GM18502 (cell line): ENCODE measurements around the gene ZDHHC11B.
"Not testable (repeated sequence)": the region's sequence is repeated elsewhere in the genome, so short reads cannot be mapped to it uniquely, and the experiment has no call there.

Source experiments
- ATAC-seq: cut with Tn5 transposase; IDR thresholded peaks from one replicate; pipeline ENCODE4 v1.9.1; 2021; ENCODE audit warnings: mild to moderate bottlenecking; ENCODE audit not compliant: unreplicated experiment, poor library complexity

The ZDHHC11B gene

DNA sequence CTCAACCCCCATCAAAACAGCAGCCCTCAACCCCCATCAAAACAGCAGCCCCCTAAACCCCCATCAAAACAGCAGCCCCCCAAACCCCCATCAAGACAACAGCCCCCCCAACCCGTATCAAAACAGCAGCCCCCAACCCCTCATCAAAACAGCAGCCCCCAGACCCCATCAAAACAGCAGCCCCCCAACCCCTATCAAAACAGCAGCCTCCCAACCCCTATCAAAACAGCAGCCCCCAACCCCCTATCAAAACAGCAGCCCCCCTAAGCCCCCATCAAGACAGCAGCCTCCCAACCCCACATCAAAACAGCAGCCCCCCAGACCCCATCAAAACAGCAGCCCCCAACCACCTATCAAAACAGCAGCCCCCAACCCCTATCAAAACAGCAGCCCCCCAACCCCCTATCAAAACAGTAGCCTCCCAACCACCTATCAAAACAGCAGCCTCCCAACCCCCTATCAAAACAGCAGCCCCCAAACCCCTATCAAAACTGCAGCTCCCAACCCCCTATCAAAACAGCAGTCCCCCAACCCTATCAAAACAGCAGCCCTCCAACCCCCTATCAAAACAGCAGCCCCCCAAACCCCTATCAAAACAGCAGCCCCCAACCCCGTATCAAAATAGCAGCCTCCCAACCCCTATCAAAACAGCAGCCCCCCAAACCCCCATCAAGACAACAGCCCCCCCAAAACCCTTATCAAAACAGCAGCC lies 92.6 kb downstream of the ZDHHC11B start:
- no peak for ATAC-seq

DNA sequence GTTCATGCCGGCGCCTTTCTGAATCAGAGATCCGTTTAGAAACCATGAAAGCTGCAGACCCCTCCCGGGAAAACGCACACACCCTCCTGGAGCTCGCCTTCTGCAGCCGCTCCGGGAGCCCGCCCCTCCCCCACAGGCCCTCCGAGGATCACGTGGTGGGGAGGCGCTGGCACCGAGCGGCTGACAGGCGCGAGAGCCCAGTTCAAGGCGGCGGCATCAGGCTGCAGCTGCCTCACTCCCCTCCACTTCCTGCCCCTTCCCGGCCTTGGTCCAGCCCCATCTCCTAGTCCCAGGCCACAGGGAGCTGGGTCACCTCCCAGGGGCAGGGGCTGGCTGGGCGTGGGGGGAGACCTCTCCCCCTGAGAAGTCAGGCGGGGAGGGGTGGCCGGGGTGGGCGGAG lies 93.5 kb downstream of the ZDHHC11B start:
- not testable (repeated sequence) for ATAC-seq

DNA sequence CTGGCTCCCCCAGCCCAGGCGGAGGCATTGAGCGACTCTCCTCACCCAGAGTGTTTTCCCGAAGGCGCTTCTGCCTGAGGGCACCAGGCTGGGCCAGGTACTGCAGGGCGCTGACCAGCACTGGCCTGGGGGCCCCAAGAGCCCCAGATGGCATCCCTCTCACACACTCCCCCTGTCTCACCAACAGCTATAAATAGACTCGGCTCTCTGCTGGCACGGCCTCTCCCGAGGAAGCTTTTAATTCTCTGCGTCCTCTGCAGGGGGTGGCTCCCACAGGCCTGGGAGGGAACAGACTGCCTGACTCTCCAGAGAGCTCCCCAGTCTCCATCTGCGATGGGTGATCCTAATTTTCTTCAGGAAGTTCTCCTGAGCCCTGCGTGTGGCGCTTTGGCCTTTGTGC lies 94.2 kb downstream of the ZDHHC11B start:
- not testable (repeated sequence) for ATAC-seq

DNA sequence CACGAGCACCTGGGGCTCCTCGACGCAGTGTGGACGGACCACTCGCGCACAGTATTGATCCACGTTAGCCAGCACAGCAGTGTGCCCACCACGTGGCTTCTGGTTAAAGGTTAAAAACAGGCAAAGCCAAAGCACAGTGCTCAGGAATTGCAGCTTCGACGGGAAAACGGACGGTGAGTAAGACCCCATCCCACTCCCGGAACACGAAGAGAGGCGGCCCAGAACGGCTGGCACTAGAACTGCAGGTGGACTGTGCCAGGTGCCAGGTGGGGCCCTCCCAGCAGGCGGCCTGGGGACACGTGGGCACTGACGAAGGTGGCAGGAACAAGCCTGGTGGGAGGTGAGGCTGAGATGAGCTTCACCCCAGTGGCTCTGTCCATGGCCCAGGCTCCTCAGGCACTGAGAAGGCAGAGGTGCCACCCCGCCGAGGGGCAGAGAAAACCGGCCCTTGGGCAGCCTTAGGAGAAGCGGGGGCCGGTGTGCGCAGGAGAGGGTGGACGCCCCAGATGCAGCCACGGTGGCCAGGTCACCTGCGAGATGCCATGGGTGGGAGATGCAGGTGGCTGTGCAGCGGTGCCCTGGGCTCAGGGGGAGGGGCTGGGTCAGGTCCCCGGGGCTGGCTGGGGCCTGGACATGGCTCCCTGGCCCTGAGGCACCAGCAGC lies 96.0 kb downstream of the ZDHHC11B start:
- ATAC-seq = not testable (repeated sequence)

DNA sequence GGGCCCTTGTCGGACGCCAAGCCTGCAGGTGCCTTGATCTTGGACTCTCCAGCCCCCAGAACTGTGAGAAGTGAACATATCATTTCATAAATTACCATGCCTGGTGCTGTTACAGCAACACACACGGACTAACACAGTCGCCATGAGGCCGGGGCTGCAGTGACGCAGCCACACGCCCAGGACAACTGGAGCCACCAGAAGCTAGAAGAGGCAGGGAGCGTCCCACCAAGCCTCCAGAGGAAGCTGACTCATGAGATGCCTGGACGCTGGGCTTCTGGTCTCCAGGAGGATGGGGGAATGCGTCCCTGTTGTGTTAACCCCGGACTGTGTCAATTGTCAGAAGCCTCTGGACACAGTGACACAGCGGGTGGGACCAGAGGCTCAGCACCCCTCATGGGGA lies 97.6 kb downstream of the ZDHHC11B start:
- not testable (repeated sequence) for ATAC-seq

DNA sequence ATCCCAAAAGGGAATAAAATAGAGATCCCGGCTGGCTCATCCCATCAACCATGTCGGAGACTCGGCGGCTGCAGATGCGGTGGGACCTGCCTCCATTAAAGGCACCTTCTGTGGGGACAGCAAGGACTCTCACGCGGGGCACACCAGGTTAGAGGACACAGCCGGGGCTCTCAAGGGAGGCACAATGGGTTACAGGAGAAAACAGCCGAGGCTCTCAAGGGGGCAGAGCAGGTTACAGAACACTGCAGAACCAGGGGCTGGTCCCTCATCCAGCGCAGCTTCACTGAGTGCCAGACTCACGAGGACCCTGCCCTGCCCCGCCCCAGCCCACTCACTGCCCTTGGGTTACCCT lies 98.4 kb downstream of the ZDHHC11B start:
- not testable (repeated sequence) for ATAC-seq

DNA sequence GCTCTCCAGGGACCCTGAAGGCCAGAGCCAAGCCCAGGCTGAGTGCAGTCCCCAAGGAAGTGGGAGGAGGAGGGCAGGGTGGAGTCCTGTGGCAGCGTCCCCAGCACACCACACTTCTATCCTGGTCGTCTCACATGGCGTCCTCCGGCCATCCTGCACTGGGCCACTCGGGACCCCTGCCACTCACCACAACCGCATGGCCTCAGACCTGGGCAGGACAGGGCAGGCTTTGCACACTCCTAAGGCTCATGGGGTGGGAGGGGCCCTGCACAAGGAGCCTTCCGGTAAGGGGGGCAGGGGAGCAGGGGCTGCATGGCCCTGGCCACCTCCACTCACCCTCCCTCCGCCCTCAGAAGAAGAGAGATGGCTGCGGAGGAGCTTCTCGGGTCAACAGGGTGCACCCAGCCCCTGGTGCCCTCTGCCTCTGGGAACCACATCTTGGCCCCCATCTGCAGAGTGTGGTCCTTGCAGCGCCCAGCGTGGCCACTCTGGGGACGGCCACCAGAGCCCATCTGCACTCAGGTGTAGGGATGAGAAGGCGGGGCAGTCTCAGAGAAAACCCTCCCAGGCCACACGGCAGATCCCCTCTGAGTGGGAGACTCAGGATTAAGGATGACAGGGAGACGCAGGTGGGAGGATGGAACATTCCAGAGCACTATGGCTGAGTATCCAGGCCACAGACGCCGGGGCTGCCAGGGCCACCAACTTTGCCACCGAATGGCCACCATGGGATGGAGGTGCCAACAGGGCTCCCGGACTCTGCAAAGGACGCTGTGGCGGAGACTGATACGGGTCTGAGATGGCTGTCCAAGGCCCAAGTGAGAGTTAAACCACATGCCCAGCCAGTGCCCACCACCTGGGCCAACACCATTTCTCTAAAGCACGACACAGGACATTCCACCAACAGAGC lies 99.0 kb downstream of the ZDHHC11B start:
- ATAC-seq = no peak

DNA sequence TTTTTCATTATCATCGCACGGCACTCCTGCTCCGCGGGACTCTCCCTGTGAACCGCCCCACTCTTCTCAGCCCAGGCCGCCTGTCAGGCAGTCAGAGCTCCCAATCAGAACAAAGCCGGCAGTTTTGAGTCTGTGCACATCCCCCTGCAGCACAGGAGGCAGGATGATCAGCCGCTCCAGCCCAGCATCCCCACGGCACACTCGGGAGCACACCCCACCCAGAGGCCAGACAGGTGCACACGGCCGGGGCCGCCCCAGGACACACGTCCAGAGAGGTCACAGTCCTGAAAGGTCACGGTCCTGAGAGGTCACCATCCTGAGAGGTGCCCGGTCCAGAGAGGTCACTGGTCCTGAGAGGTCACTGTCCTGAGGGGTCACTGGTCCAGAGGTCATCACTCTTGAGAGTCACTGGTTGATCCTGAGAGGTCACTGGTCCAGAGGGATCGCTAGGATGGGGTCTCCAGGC lies 99.7 kb downstream of the ZDHHC11B start:
- ATAC-seq = no peak

DNA sequence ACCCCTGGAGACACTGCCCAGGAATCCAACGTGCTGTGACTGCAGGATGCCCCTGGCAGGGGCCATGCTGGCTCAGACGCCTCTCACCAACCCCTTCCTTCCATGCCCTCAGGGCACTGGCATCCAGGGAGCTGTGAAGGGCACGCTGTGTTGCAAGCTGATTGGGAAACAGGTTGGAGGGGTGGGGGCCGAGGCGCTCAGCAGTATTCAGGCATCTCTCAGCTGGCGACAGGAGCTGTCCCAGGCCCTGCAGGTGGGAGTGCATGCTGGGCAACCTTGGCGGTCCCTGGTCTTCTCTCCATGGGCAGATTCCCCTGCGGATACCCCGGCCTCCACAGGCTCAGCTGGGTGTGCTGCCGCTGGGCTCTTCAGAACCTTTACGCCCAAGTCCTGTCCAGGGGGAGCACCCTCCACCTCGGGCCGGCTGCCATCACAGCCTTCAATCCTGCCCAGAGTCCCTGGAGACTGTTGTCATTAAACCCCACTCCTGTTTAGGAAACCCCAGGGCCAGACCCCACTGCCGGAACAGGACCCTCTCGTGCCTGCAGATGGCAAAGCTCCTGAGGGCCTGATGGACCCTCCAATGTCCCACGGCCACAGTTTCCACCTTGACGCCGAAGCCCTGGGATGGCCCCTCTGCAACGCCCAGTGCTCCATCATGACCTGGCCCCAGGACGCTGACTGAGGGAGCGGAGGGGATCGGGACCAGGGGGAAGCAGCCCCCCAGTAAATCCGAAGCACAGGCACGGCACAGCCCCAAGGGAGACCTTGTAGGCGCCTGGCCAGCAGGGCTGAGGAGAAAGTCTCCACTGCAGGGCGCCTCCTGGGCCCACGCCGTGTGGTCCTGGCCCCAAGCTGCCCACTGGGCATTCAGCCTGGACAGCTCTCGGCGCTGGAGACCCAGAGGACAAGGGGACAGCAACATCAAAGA lies 100.7 kb downstream of the ZDHHC11B start:
- no peak for ATAC-seq

DNA sequence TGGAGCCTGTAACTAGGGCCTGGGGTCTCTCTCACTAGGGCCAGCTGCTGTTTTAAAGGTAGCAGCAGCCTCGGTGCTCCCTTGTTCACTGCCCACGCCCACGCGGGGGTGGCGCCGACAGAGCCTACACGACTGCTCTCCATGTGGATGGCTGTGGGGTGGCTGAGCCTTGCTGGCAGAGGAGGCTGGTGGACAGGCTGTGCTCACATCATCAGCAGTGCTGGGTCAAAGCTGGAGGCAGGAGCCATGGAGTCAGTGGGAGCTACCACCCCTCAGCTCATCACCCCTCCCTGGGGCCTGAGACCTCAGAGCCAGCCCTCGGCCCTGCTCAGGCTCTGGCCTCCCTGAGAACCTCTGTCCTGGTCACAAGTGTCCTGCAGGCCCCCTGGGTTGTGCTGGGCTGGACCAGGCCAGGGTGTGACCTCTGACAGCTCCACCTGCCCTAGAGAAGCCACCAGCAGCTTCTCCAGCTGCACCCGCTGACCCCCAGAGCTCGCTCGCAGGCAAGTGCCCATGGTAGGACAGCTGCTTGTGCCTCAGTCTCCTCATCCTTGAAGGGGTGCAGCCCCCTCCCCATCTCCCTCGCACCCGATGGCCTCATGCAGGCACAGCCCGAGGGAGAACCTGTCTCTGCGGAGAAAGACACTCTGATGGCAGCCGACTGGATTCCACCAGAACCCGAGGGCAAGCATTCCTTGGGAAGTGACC lies 101.7 kb downstream of the ZDHHC11B start:
- not testable (repeated sequence) for ATAC-seq

DNA sequence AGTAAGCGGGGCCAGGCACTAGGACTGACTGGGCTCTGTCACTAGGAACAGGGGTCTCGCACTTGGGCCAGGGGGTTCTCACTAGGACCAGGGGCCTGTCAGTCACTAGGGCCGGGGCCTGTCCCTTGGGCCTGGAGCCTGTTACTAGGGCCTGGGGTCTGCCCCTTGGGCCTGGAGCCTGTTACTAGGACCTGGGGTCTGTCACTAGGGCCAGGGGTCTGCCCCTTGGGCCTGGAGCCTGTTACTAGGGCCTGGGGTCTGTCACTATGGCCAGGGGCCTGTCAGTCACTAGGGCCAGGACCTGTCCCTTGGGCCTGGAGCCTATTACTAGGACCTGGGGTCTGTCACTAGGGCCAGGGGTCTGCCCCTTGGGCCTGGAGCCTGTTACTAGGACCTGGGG lies 102.3 kb downstream of the ZDHHC11B start:
- ATAC-seq = not testable (repeated sequence)

DNA sequence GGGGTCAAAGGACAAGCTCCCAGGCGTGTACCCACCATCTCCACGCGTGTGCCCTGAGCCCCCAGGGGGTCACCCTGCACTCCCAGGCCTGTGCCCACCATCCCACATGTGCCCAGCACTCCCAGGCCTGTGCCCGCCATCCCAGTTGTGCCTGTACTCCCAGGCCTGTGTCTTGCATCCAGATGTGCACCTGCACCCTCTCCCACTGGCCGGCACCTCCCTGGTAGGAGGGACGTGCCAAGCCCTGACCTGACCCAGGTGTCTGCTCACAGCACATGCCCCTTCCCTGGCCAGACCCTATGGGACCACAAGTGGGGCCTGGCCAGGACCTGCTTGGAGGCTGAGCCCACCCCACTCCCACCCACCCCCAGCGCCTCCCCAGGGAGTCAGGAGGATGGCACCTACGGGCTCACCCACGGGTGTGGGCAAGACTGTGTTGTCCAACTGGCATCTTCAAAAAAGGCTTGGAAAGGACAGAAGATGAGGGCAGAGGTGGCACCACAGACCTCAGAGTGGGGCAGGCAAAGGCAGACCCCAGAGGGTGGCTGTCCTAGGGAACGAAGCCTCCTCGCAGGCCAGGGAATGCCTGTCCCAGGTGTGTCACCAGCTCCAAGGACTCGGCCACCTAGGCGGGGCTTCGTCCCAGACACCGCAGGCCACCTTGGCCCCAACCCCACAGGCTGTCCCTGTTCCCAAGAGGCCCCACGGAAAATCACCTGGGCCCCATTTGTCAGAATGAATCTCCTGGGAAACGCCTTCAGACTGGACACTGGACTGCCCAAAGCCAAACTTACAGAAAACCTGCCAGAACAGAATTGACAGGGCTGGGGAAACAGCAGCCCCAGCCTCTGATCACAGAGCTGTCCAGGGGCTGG lies 103.0 kb downstream of the ZDHHC11B start:
- ATAC-seq = not testable (repeated sequence)

DNA sequence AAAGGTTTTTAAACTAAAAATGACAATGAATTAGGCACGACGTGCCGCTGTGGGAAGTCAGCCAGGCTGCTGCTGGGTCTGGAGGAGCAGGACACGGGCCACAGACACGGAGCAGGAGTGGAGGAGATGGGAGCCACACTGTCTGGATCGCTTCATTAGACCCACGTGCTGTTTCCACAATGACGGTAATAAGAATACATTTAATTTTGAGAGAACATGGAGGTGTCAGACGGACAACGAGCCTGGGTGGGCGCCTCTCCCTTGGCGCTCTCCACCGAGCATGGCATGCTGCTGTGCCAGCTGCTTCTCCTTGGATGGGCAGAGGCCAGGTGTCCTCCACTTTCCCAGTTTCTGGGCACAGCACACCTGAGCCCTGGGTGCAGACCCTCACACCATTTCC lies 103.7 kb downstream of the ZDHHC11B start:
- not testable (repeated sequence) for ATAC-seq

DNA sequence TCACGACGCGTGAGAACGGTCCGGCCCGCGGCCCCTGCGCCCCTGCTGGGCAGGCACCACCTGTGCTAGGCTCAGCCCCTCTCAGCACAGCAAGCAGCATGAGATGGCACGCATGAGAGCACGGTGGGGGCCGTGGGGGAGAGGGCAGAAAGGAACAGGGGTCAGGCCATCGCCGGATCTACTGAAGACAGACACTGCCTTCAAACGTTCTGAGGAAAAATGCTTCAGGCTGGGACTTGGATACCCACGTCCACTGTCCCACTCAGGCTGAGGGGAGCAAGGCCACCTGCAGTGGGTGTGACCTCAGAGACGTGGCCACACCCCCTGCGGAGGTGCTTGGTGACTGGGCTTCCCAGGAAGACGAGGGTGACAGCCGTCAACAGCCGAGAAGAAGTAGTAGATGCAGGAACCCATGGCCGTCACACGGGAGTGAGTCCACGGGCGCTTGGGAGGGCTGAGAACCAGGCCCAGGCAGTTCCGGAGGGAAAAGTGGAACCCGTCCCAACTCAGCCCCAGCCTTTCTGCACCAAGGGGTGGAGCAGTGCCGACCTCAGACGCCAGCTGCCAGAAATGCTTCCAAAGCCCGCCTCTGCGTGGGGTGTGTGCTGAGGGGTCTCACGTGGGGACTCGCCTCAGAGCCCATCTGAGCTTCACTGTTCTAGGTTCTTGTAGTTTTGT lies 104.3 kb downstream of the ZDHHC11B start:
- not testable (repeated sequence) for ATAC-seq

DNA sequence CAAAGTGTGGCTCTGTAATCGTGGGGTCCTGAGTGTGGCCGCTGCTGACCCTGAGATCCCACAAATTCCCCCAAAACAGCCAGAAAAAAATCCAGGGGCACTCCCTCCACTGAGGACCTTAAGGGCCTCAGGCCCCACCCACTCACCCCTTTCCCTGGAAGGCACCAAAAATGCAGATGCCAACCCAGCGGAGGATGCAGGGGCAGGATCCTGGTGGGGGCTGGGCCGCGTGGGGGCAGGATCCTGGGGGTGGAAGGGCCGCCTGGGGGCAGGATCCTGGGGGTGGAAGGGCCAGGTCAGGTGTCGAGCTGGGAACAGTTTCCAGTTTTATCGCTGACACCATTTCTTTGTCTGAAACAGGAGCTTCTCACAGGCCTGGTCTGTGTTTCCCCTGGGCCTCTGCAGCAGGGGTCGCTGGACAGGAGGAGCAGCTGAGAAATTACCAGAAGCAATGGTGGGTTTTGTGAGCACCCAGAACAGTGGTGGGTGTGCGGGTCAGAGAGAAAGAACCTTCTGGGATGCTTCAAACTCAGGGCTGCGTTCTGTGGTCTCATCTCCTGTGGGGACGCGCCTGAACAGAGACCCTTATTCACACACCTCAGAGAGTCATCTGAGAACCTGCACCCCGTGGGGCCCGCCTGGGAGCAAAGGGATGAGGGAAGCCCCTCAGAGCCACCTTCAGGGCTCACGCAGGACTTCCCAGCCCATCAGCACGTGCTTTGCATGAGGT lies 105.2 kb downstream of the ZDHHC11B start:
- not testable (repeated sequence) for ATAC-seq

DNA sequence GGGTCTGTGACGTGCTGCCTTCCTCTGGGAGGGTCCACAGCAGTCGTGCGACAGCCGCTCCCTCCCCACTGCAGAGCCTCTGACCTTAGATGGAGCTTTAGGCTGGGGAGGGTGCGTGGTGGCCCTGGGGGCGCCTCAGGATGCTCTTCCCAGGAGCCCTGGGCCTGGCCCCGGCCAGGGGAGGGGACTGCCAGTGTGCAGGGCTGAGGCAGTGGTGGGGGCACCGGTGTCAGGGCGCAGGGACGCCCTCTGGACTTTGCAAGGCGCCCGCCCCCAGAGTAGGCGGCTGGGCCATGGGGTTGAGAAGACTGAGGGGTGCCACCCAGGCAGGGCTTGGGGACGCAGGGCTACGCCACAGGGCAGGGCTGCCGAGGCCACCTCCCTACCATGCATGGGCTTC lies 106.0 kb downstream of the ZDHHC11B start:
- ATAC-seq = not testable (repeated sequence)
